DMS79 treated with DMSO at 0.1 percent for 48 hours (cell line): ENCODE measurements around the gene LEFTY2.
A peak's percentile ranks its signal among the peaks of the same experiment; 100 is the strongest.
"Not testable (repeated sequence)": the region's sequence is repeated elsewhere in the genome, so short reads cannot be mapped to it uniquely, and the experiment has no call there.

Source experiments
- DNase-seq: peaks from one replicate; lab custom pipeline; 2025; lab: John Stamatoyannopoulos, UW

The LEFTY2 gene

GRCh38 chr1:225929462-225929861, 11.6 kb downstream of the LEFTY2 start:
- DNase-seq: not testable (repeated sequence)

- DNase-seq: no peak
These were observed 12.5 kb downstream of the LEFTY2 start for GRCh38 chr1:225928186-225929175.

GRCh38 chr1:225926551-225927113, 14.4 kb downstream of the LEFTY2 start:
- no peak for DNase-seq

- DNase-seq: peak; percentile 97
These were observed 17.1 kb downstream of the LEFTY2 start, which contains the start of gene PYCR2 for GRCh38 chr1:225923692-225924555. Gene PYCR2, minus strand, starts transcription at chr1:225924250. Its CDS starts 140 bp downstream, at chr1:225924110.

GRCh38 chr1:225923381-225923691, 17.7 kb downstream of the LEFTY2 start:
- no peak for DNase-seq

- peak; percentile 85 for DNase-seq
These were observed 19.0 kb downstream of the LEFTY2 start for GRCh38 chr1:225921734-225922709.

GRCh38 chr1:225919906-225920305, 21.1 kb downstream of the LEFTY2 start:
- peak; percentile 37 for DNase-seq

- no peak for DNase-seq
These were observed 22.7 kb downstream of the LEFTY2 start for GRCh38 chr1:225918280-225918679.

- DNase-seq: no peak
These were observed 23.5 kb downstream of the LEFTY2 start for GRCh38 chr1:225917536-225917935.

GRCh38 chr1:225917101-225917500, 23.9 kb downstream of the LEFTY2 start:
- no peak for DNase-seq

GRCh38 chr1:225915538-225915991, 25.5 kb downstream of the LEFTY2 start:
- peak; percentile 88 for DNase-seq

GRCh38 chr1:225914947-225915346, 26.1 kb downstream of the LEFTY2 start:
- DNase-seq: no peak

GRCh38 chr1:225914391-225914790, 26.6 kb downstream of the LEFTY2 start:
- no peak for DNase-seq

- no peak for DNase-seq
These were observed 29.6 kb downstream of the LEFTY2 start for GRCh38 chr1:225911191-225912130.

- no peak for DNase-seq
These were observed 31.5 kb downstream of the LEFTY2 start for GRCh38 chr1:225909477-225909876.

GRCh38 chr1:225908773-225909172, 32.2 kb downstream of the LEFTY2 start:
- peak; percentile 47 for DNase-seq

- no peak for DNase-seq
These were observed 32.9 kb downstream of the LEFTY2 start for GRCh38 chr1:225908013-225908640.

GRCh38 chr1:225907341-225907740, 33.7 kb downstream of the LEFTY2 start:
- DNase-seq: no peak

- no peak for DNase-seq
These were observed 34.6 kb downstream of the LEFTY2 start for GRCh38 chr1:225906467-225906866.
